Erythroblast (primary cell): ENCODE data around the gene DAZAP1.

Experiments
- GATA1 ChIP-seq: IDR thresholded peaks from 2 replicates; pipeline ENCODE4 v1.6.1; 2011; ENCODE audit warnings: low read depth, mild to moderate bottlenecking, control low read depth, low read length, moderate library complexity
- POLR2A ChIP-seq: IDR thresholded peaks from 2 replicates; pipeline ENCODE4 v1.6.1; 2011; ENCODE audit warnings: mild to moderate bottlenecking, low read length

DNA sequence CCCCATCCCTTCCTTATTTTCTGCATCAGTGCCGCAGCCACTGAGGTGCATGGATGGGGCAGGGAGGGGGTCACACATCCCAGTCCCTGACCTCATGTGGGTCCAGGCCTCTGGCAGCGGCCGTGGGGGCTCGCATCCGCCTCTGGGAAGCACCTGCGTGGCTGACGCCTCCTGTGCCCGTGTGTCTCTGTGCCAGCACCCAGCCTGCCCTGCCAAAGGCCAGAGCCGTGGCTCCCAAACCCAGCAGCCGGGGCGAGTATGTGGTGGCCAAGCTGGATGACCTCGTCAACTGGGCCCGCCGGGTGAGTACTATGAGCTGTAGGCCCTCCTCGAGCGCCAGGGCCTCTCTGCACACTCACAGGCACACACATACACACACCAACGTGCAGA is 18.8 kb upstream of the DAZAP1 start:
- no peak for TF ChIP-seq POLR2A
- no peak for TF ChIP-seq GATA1
